ENCODE measurements around the gene SLC22A17. TPM values are rescaled to one million over a fixed set of nuclear protein-coding genes. Genes with fewer than 3 reads are reported as not detected.

SLC22A17 gene
- total and polyA plus RNA-seq, 2 experiments from 2014 or later: 16.5 to 42.3 TPM

- H3K4me1 ChIP-seq (ENCODE audit: insufficient read depth): no peaks in the 10 kb centered on the region
- in situ Hi-C loops (cut with MboI): no loop called here
Measured at GRCh38 chr14:23385244-23385641, 32.6 kb upstream of the SLC22A17 start.

GRCh38 chr14:23384364-23385080, 31.8 kb upstream of the SLC22A17 start:
- Histone ChIP-seq H3K4me2 (ENCODE audit: unreplicated experiment) (no peak overlapping the region), H3K79me2 (ENCODE audit: insufficient read depth) (no peaks in the 10 kb centered on the region), H3K9me3 (ENCODE audit: low read depth) (no peaks in the 10 kb centered on the region), H3F3A (ENCODE audit: insufficient read depth) (no peaks in the 10 kb centered on the region), H3K4me1 (ENCODE audit: insufficient read depth) (no peaks in the 10 kb centered on the region), H3K9ac (no peak overlapping the region), H3K36me3 (ENCODE audit: low read depth) (no peaks in the 10 kb centered on the region), H2AFZ (no peak overlapping the region), H3K9me2 (ENCODE audit: insufficient read depth) (no peaks in the 10 kb centered on the region), H3K27me3 (replicated peaks; ENCODE audit: insufficient read depth) (peaks cover 25% of the 10 kb centered on the region), H4K20me1 (ENCODE audit: insufficient read depth) (no peaks in the 10 kb centered on the region), H3K27ac (no peak overlapping the region), H3K4me3 (no peak overlapping the region)
- WGBS, 2 experiments (ENCODE audit: low coverage in 1 of 2, low lambda C conversion rate in 2 of 2, missing lambda C conversion rate in 2 of 2): 73 to 77% methylated on average over 29 of the region's 29 CpGs
- in situ Hi-C loops (cut with MboI): no loop called here
- DNase-seq: no peak
- TF ChIP-seq EZH2 (IDR thresholded peaks at IDR 0.05; ENCODE audit: insufficient read depth, poor library complexity, severe bottlenecking) (no peak), EZH2phosphoT487 (IDR thresholded peaks at IDR 0.05; ENCODE audit: insufficient read depth, low read depth) (no peak)

More at GRCh38 chr14:23385244-23385641, 32.6 kb upstream of the SLC22A17 start:
- no peak for DNase-seq
- H3K36me3 ChIP-seq (ENCODE audit: low read depth): no peaks in the 10 kb centered on the region
- H3K9ac ChIP-seq: no peak overlapping the region
- no peaks in the 10 kb centered on the region for H3F3A ChIP-seq (ENCODE audit: insufficient read depth)
- H3K4me3 ChIP-seq: no peak overlapping the region
- no peaks in the 10 kb centered on the region for H3K79me2 ChIP-seq (ENCODE audit: insufficient read depth)
- no peak overlapping the region for H3K27ac ChIP-seq
- no peaks in the 10 kb centered on the region for H3K9me3 ChIP-seq (ENCODE audit: low read depth)
- no peaks in the 10 kb centered on the region for H4K20me1 ChIP-seq (ENCODE audit: insufficient read depth)
- no peaks in the 10 kb centered on the region for H3K9me2 ChIP-seq (ENCODE audit: insufficient read depth)
- 49 to 57% methylated on average over 2 of the region's 2 CpGs for WGBS, 2 experiments (ENCODE audit: low coverage in 1 of 2, low lambda C conversion rate in 2 of 2, missing lambda C conversion rate in 2 of 2)
- H2AFZ ChIP-seq: no peak overlapping the region
- H3K27me3 ChIP-seq (replicated peaks; ENCODE audit: insufficient read depth): peaks cover 25% of the 10 kb centered on the region
- TF ChIP-seq EZH2phosphoT487 (IDR thresholded peaks at IDR 0.05; ENCODE audit: insufficient read depth, low read depth) (no peak), EZH2 (IDR thresholded peaks at IDR 0.05; ENCODE audit: insufficient read depth, poor library complexity, severe bottlenecking) (no peak)
- H3K4me2 ChIP-seq (ENCODE audit: unreplicated experiment): no peak overlapping the region

- in situ Hi-C loops (cut with MboI): no loop called here
- Histone ChIP-seq H2AFZ (no peak overlapping the region), H3K9me3 (ENCODE audit: low read depth) (no peaks in the 10 kb centered on the region), H3K79me2 (ENCODE audit: insufficient read depth) (no peaks in the 10 kb centered on the region), H3K27ac (no peak overlapping the region), H3F3A (ENCODE audit: insufficient read depth) (no peaks in the 10 kb centered on the region), H4K20me1 (ENCODE audit: insufficient read depth) (no peaks in the 10 kb centered on the region), H3K4me1 (ENCODE audit: insufficient read depth) (no peaks in the 10 kb centered on the region), H3K36me3 (ENCODE audit: low read depth) (no peaks in the 10 kb centered on the region), H3K9ac (no peak overlapping the region), H3K9me2 (ENCODE audit: insufficient read depth) (no peaks in the 10 kb centered on the region), H3K27me3 (replicated peaks; ENCODE audit: insufficient read depth) (peaks cover 30% of the 10 kb centered on the region), H3K4me3 (no peak overlapping the region), H3K4me2 (ENCODE audit: unreplicated experiment) (no peak overlapping the region)
- TF ChIP-seq EZH2phosphoT487 (IDR thresholded peaks at IDR 0.05; ENCODE audit: insufficient read depth, low read depth): no peak
- no peak for TF ChIP-seq EZH2 (IDR thresholded peaks at IDR 0.05; ENCODE audit: insufficient read depth, poor library complexity, severe bottlenecking)
- DNase-seq: no peak
- 45 to 55% methylated on average over 10 of the region's 10 CpGs for WGBS, 2 experiments (ENCODE audit: low coverage in 1 of 2, low lambda C conversion rate in 2 of 2, missing lambda C conversion rate in 2 of 2)
Measured at GRCh38 chr14:23382731-23383440, 30.2 kb upstream of the SLC22A17 start.

GRCh38 chr14:23382276-23382675, 29.6 kb upstream of the SLC22A17 start:
- Histone ChIP-seq H3K4me1 (ENCODE audit: insufficient read depth) (no peaks in the 10 kb centered on the region), H3K27ac (no peak overlapping the region), H3K9me2 (ENCODE audit: insufficient read depth) (no peaks in the 10 kb centered on the region), H3K4me2 (ENCODE audit: unreplicated experiment) (no peak overlapping the region), H4K20me1 (ENCODE audit: insufficient read depth) (no peaks in the 10 kb centered on the region), H3K79me2 (ENCODE audit: insufficient read depth) (no peaks in the 10 kb centered on the region), H2AFZ (no peak overlapping the region), H3K27me3 (replicated peaks; ENCODE audit: insufficient read depth) (peaks cover 25% of the 10 kb centered on the region), H3K9me3 (ENCODE audit: low read depth) (no peaks in the 10 kb centered on the region), H3F3A (ENCODE audit: insufficient read depth) (no peaks in the 10 kb centered on the region), H3K9ac (no peak overlapping the region), H3K36me3 (ENCODE audit: low read depth) (no peaks in the 10 kb centered on the region), H3K4me3 (no peak overlapping the region)
- WGBS, 2 experiments (ENCODE audit: low coverage in 1 of 2, low lambda C conversion rate in 2 of 2, missing lambda C conversion rate in 2 of 2): 63 to 82% methylated on average over 6 of the region's 6 CpGs
- no peak for DNase-seq
- TF ChIP-seq EZH2phosphoT487 (IDR thresholded peaks at IDR 0.05; ENCODE audit: insufficient read depth, low read depth) (no peak), EZH2 (IDR thresholded peaks at IDR 0.05; ENCODE audit: insufficient read depth, poor library complexity, severe bottlenecking) (no peak)
- in situ Hi-C loops (cut with MboI): no loop called here
